ENCODE results near the gene MAML3. TPM values are rescaled to one million over a fixed set of nuclear protein-coding genes. Genes with fewer than 3 reads are reported as not detected.

Gene MAML3
- total RNA-seq, 4 donors from 2014 or later, result 21.2 to 28.4 (median 22.1) TPM

GRCh38 chr4:139957986-139958738 is 195.8 kb downstream of the MAML3 start:
- 70 to 72% methylated on average over 4 of the region's 4 CpGs for WGBS, 2 donors
- DNase-seq (ENCODE audit: low spot score in 2 of 2), result no peak
- intact Hi-C loops (cut with DNase I; ENCODE audit: low total_unique reads), result no loop called here
- TF ChIP-seq POLR2A (IDR thresholded peaks at IDR 0.05) (no peak), CTCF (IDR thresholded peaks at IDR 0.05) (no peak)
- H3K4me3 ChIP-seq (ENCODE audit: low read depth, poor library complexity, severe bottlenecking), result no peak overlapping the region

GRCh38 chr4:139957065-139957464 is 196.9 kb downstream of the MAML3 start:
- no peak overlapping the region for H3K4me3 ChIP-seq (ENCODE audit: low read depth, poor library complexity, severe bottlenecking)
- TF ChIP-seq CTCF (IDR thresholded peaks at IDR 0.05) (no peak), POLR2A (IDR thresholded peaks at IDR 0.05) (no peak)
- intact Hi-C loops (cut with DNase I; ENCODE audit: low total_unique reads), result no loop called here
- DNase-seq (ENCODE audit: low spot score in 2 of 2), result no peak
- 91 to 95% methylated on average over 2 of the region's 2 CpGs for WGBS, 2 donors

- TF ChIP-seq POLR2A (IDR thresholded peaks at IDR 0.05) (no peak), CTCF (IDR thresholded peaks at IDR 0.05) (no peak)
- WGBS, 2 donors, result 34 to 47% methylated on average over 6 of the region's 6 CpGs
- intact Hi-C loops (cut with DNase I; ENCODE audit: low total_unique reads), result no loop called here
- no peak overlapping the region for H3K4me3 ChIP-seq (ENCODE audit: low read depth, poor library complexity, severe bottlenecking)
- DNase-seq (ENCODE audit: low spot score in 2 of 2), result no peak
Observed at GRCh38 chr4:139956507-139957017, 197.4 kb downstream of the MAML3 start.

GRCh38 chr4:139955600-139955999 is 198.4 kb downstream of the MAML3 start:
- 68 to 78% methylated on average over 2 of the region's 2 CpGs for WGBS, 2 donors
- TF ChIP-seq CTCF (IDR thresholded peaks at IDR 0.05) (no peak), POLR2A (IDR thresholded peaks at IDR 0.05) (no peak)
- no peak for DNase-seq (ENCODE audit: low spot score in 2 of 2)
- no peak overlapping the region for H3K4me3 ChIP-seq (ENCODE audit: low read depth, poor library complexity, severe bottlenecking)
- intact Hi-C loops (cut with DNase I; ENCODE audit: low total_unique reads), result no loop called here

- intact Hi-C loops (cut with DNase I; ENCODE audit: low total_unique reads), result no loop called here
- H3K4me3 ChIP-seq (ENCODE audit: low read depth, poor library complexity, severe bottlenecking), result no peak overlapping the region
- TF ChIP-seq CTCF (IDR thresholded peaks at IDR 0.05), result no peak
- TF ChIP-seq POLR2A (IDR thresholded peaks at IDR 0.05), result no peak
- WGBS, 2 donors, result 95 to 97% methylated on average over 7 of the region's 7 CpGs
- no peak for DNase-seq (ENCODE audit: low spot score in 2 of 2)
Observed at GRCh38 chr4:139954512-139954911, 199.5 kb downstream of the MAML3 start.

Measured in lower leg skin (tissue), 4 donors.